Measurements from ENCODE around the gene EIF4H.

Gene EIF4H

GRCh38 chr7:74240482-74240881 is 66.3 kb downstream of the EIF4H start:
- DNase-seq (ENCODE audit: low spot score) = no peak
- no peak for TF ChIP-seq CTCF (IDR thresholded peaks at IDR 0.05; ENCODE audit: borderline replicate concordance, control extremely low read depth, extremely low read depth, insufficient read depth, missing control alignments)
- in situ Hi-C loops (cut with MboI; ENCODE audit: low sequenced_read_pairs, unreplicated experiment) = no loop called here

GRCh38 chr7:74242122-74242443 is 67.9 kb downstream of the EIF4H start:
- no peak for DNase-seq (ENCODE audit: low spot score)
- no peak for TF ChIP-seq CTCF (IDR thresholded peaks at IDR 0.05; ENCODE audit: borderline replicate concordance, control extremely low read depth, extremely low read depth, insufficient read depth, missing control alignments)
- in situ Hi-C loops (cut with MboI; ENCODE audit: low sequenced_read_pairs, unreplicated experiment) = no loop called here

- DNase-seq (ENCODE audit: low spot score) = no peak
- in situ Hi-C loops (cut with MboI; ENCODE audit: low sequenced_read_pairs, unreplicated experiment) = no loop called here
- TF ChIP-seq CTCF (IDR thresholded peaks at IDR 0.05; ENCODE audit: borderline replicate concordance, control extremely low read depth, extremely low read depth, insufficient read depth, missing control alignments) = no peak
Observed at GRCh38 chr7:74246497-74246896, 72.3 kb downstream of the EIF4H start.
